ENCODE data around the gene C19orf67.
"Not testable (repeated sequence)": the region's sequence is repeated elsewhere in the genome, so short reads cannot be mapped to it uniquely, and the experiment has no call there.

C19orf67 gene

DNA sequence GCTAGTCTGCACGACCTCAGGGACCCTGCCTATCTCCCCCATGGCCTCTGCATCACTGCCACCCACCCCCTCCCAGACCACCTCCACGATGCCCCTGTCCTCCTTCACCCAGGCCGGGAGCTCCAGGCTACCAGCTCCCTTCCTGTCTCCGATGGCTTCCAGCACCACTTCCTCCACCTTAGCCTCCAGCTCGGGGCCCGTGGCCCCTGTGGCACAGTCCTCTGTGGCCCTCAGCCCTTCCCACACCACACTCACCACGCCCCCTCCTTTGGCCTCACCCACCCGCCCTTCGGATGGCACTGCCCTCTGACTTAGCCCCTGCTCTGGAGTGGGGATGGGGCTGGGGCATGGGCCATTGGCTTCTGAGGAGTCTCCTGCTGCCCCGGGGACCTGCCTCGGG, 30.9 kb downstream of the C19orf67 start:
- H3K36me3 ChIP-seq = no peaks in the 10 kb centered on the region
- H3K27ac ChIP-seq = no peak overlapping the region
- H3K9me3 ChIP-seq (ENCODE audit: severe bottlenecking) = no peaks in the 10 kb centered on the region
- no peak for DNase-seq
- H3K4me3 ChIP-seq (ENCODE audit: low read depth, low read length) = no peak overlapping the region
- H3K27me3 ChIP-seq (ENCODE audit: insufficient read depth, low read depth, severe bottlenecking) = no peaks in the 10 kb centered on the region
- TF ChIP-seq, protein P1, sequence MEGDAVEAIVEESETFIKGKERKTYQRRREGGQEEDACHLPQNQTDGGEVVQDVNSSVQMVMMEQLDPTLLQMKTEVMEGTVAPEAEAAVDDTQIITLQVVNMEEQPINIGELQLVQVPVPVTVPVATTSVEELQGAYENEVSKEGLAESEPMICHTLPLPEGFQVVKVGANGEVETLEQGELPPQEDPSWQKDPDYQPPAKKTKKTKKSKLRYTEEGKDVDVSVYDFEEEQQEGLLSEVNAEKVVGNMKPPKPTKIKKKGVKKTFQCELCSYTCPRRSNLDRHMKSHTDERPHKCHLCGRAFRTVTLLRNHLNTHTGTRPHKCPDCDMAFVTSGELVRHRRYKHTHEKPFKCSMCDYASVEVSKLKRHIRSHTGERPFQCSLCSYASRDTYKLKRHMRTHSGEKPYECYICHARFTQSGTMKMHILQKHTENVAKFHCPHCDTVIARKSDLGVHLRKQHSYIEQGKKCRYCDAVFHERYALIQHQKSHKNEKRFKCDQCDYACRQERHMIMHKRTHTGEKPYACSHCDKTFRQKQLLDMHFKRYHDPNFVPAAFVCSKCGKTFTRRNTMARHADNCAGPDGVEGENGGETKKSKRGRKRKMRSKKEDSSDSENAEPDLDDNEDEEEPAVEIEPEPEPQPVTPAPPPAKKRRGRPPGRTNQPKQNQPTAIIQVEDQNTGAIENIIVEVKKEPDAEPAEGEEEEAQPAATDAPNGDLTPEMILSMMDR (IDR thresholded peaks at IDR 0.05; ENCODE audit: low read depth, low read length) = no peak

DNA sequence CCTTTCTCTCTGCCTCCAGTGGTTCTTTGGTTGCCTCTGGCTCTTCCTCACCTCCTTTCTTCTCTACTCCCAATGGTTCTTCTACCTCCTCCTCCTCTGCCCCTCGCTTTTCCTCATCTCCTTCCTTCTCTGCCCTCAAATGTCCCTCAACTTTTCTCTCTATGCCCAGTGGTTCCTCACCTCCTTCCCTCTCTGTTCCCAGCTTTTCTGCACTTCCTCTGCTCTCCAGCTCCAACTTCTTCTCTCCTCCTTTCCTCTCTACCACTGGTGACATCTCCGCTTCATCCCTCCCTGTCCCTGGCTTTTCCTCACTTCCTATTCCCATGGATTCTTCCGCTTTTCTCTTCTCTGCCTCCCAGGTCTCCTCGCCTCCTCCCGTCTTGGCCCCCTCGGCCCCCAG, 31.5 kb downstream of the C19orf67 start:
- no peaks in the 10 kb centered on the region for H3K36me3 ChIP-seq
- no peak overlapping the region for H3K27ac ChIP-seq
- no peak overlapping the region for H3K4me3 ChIP-seq (ENCODE audit: low read depth, low read length)
- no peaks in the 10 kb centered on the region for H3K27me3 ChIP-seq (ENCODE audit: insufficient read depth, low read depth, severe bottlenecking)
- no peak for DNase-seq
- no peaks in the 10 kb centered on the region for H3K9me3 ChIP-seq (ENCODE audit: severe bottlenecking)
- TF ChIP-seq, protein P1 (IDR thresholded peaks at IDR 0.05; ENCODE audit: low read depth, low read length) = no peak

DNA sequence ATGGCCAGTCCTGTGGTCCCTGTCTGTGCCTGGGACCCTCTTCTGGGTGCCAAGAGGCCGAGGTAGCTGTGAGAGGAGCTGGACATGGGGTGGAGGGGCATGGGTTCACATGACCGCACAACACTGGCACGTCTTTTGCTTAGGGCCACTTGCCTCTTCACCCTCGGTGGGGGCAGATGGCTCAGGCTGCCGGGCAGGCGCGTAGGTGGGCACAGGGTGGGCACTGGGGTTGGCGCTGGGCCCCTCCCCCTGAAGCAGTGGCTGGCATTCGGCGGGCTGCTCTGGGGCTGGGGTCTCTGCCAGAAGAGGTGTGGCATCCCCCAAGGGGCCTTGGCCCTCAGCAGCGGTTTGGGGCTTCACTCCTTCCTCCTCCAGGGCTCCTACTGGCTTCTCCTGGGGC, 32.1 kb downstream of the C19orf67 start:
- TF ChIP-seq, protein P1 (IDR thresholded peaks at IDR 0.05; ENCODE audit: low read depth, low read length) = no peak
- peaks cover under 1% of the 10 kb centered on the region for H3K9me3 ChIP-seq (ENCODE audit: severe bottlenecking)
- H3K36me3 ChIP-seq = peaks cover 2% of the 10 kb centered on the region; the same call in 1 of the 2 replicates
- H3K27me3 ChIP-seq (ENCODE audit: insufficient read depth, low read depth, severe bottlenecking) = no peaks in the 10 kb centered on the region
- no peak overlapping the region for H3K27ac ChIP-seq
- no peak overlapping the region for H3K4me3 ChIP-seq (ENCODE audit: low read depth, low read length)
- no peak for DNase-seq

DNA sequence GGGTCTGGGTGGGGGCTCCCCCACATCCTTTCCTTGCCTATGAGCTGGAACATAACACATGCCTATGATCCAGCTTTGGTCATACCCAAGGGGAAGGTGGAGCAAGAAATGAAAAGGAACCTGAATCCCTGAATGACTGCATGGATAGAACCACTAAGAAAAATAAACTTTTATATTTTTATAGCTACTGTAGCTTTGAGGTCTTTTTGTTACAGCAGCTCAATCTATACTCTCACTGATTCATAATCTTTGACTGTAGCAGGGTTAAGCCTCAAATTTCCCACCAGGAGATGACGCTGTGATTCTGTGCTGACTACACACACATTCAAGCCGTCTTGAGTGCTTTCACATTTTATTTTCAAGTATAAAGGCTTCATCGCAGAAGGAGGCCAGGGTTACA, 32.6 kb downstream of the C19orf67 start:
- Histone ChIP-seq H3K27me3 (ENCODE audit: insufficient read depth, low read depth, severe bottlenecking) (no peaks in the 10 kb centered on the region), H3K9me3 (ENCODE audit: severe bottlenecking) (peaks cover 3% of the 10 kb centered on the region), H3K27ac (no peak overlapping the region), H3K4me3 (ENCODE audit: low read depth, low read length) (no peak overlapping the region), H3K36me3 (peaks cover 4% of the 10 kb centered on the region; the same call in 1 of the 2 replicates)
- TF ChIP-seq, protein P1 (IDR thresholded peaks at IDR 0.05; ENCODE audit: low read depth, low read length) = no peak
- no peak for DNase-seq

DNA sequence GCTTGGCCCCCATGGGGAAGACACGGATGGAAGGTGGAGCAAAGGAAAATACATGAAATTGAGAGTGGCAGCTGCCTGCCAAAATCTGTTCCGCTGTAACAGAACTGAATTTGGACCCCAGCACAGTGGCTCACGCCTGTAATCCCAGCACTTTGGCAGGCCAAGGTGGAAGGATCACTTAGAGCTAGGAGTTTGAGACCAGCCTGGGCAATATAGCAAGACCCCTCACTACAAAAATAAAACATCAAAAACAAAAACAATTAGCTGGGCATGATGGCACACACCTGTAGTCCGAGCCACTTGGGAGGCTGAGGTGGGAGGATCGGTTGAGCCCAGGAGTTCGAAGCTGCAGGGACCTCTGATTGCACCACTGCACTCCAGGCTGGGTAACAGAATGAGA, 33.1 kb downstream of the C19orf67 start:
- peaks cover 4% of the 10 kb centered on the region; the same call in 1 of the 2 replicates for H3K36me3 ChIP-seq
- H3K27ac ChIP-seq = no peak overlapping the region
- TF ChIP-seq, protein P1 (IDR thresholded peaks at IDR 0.05; ENCODE audit: low read depth, low read length) = no peak

DNA sequence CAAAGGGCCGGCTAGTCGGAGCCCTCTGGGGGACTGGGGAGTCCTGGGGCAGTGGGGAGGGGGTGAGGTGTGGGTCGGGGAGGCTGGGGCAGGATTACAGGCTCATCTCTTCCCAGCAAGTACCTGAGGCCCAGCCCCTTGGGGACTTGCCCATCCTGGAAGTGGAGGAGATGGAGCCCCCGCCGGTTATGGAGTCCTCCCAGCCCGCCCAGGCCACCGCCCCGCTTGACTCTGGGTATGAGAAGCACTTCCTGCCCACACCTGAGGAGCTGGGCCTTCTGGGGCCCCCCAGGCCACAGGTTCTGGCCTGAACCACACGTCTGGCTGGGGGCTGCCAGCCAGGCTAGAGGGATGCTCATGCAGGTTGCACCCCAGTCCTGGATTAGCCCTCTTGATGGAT, 33.6 kb downstream of the C19orf67 start:
- Histone ChIP-seq H3K4me3 (ENCODE audit: low read depth, low read length) (no peak overlapping the region), H3K36me3 (peaks cover 4% of the 10 kb centered on the region; the same call in 1 of the 2 replicates), H3K9me3 (ENCODE audit: severe bottlenecking) (peaks cover 3% of the 10 kb centered on the region), H3K27ac (no peak overlapping the region), H3K27me3 (ENCODE audit: insufficient read depth, low read depth, severe bottlenecking) (no peaks in the 10 kb centered on the region)
- DNase-seq = no peak
- TF ChIP-seq, protein P1 (IDR thresholded peaks at IDR 0.05; ENCODE audit: low read depth, low read length) = no peak

More for the DNA sequence above, 33.1 kb downstream of the C19orf67 start:
- DNase-seq = no peak
- Histone ChIP-seq H3K4me3 (ENCODE audit: low read depth, low read length) (no peak overlapping the region), H3K27me3 (ENCODE audit: insufficient read depth, low read depth, severe bottlenecking) (no peaks in the 10 kb centered on the region), H3K9me3 (ENCODE audit: severe bottlenecking) (peaks cover 3% of the 10 kb centered on the region)

DNA sequence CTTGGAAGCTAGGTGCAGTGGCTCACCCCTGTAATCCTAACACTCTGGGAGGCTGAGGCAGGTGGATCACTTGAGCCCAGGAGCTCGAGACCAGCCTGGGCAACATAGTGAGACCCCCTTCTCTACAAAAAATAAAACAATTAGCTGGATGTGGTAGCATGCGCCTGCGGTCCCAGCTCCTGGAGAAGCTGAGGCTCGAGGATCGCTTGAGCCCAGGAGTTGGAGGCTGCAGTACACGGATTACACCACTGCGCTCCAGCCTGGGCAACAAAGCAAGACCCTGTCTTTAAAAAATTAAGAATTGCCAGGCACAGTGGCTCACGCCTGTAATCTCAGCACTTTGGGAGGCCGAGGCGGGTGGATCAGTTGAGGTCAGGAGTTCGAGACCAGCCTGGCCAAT, 34.6 kb downstream of the C19orf67 start:
- H3K27me3 ChIP-seq (ENCODE audit: insufficient read depth, low read depth, severe bottlenecking); H3K4me3 ChIP-seq (ENCODE audit: low read depth, low read length): not testable (repeated sequence)

More for the DNA sequence above, 34.6 kb downstream of the C19orf67 start:
- not testable (repeated sequence) for H3K27ac ChIP-seq; H3K36me3 ChIP-seq; DNase-seq; H3K9me3 ChIP-seq (ENCODE audit: severe bottlenecking)
